GM12878 (cell line): ENCODE results near the gene CTNNBL1. TPM values are rescaled to one million over a fixed set of nuclear protein-coding genes. Genes with fewer than 3 reads are reported as not detected.

ENCODE experiments used
- ATAC-seq: fragments of 200-7000 bp; cut with Tn5 transposase; 3 replicates; pipeline ENCODE4 v1.9.1; 2020; ENCODE audit warnings: mild to moderate bottlenecking, moderate library complexity
- BruUV-seq: library from RNA; stranded (reverse); fragments of 400-500 nt; replicated peaks from 2 replicates; lab custom pipeline; 2021; lab: Mats Ljungman, UMichigan
- CTCF ChIA-PET: fragments of 300-600 bp; sonication (Branson Sonifier 250); formaldehyde crosslinking; extraction: SDS; loops from one replicate; lab custom pipeline; 2021; ENCODE audit warnings: inconsistent platforms; lab: Yijun Ruan, JAX
- POLR2A ChIA-PET: fragments of 350-600 bp; formaldehyde crosslinking; extraction: SDS; loops from one replicate; lab custom pipeline; 2021; ENCODE audit warnings: inconsistent platforms; lab: Charles Lee
- RAD21 ChIA-PET: fragments of 300-600 bp; sonication (Branson Sonifier 250); formaldehyde crosslinking; loops from one replicate; lab custom pipeline; 2023; ENCODE audit warnings: antibody characterized with exemption; ENCODE audit not compliant: unreplicated experiment; lab: Charles Lee
- SMC1A ChIA-PET: fragments of 300-600 bp; sonication (Branson Sonifier 250); formaldehyde crosslinking; loops from one replicate; lab custom pipeline; 2023; ENCODE audit not compliant: unreplicated experiment, uncharacterized antibody; lab: Charles Lee
- DNase-seq: peaks from one replicate; pipeline ENCODE4 v3.0.0-alpha.2; 2011; ENCODE audit warnings: low read depth, low spot score
- FAIRE-seq: peaks from 3 replicates; lab custom pipeline; 2011; peaks lifted over from hg19 to GRCh38; lab: Jason Lieb, UNC
- H2AFZ ChIP-seq: 2 replicates; pipeline ENCODE4 v1.6.0; 2011; ENCODE audit warnings: low read depth, low read length, control low read depth; ENCODE audit not compliant: control insufficient read depth
- H3K27ac ChIP-seq: 2 replicates; pipeline ENCODE4 v1.5.1; 2011; ENCODE audit warnings: control low read depth; ENCODE audit not compliant: control insufficient read depth, insufficient read depth
- H3K27me3 ChIP-seq, 2 experiments: replicated peaks in 1 of 2; 2 replicates each; pipeline versions ENCODE4 v1.6.0 to v1.6.1; 2011; ENCODE audit warnings: low read length in 1 of 2; ENCODE audit not compliant: control insufficient read depth in 2 of 2, insufficient read depth in 2 of 2
- H3K36me3 ChIP-seq, 2 experiments: 2 replicates each; pipeline ENCODE4 v1.5.1; 2011; ENCODE audit warnings: low read length in 1 of 2; ENCODE audit not compliant: control insufficient read depth in 2 of 2, insufficient read depth in 2 of 2
- H3K4me1 ChIP-seq: 2 replicates; pipeline ENCODE4 v1.6.1; 2011; ENCODE audit warnings: mild to moderate bottlenecking, low read length, moderate library complexity, mixed read lengths; ENCODE audit not compliant: control insufficient read depth, insufficient read depth
- H3K4me2 ChIP-seq: 2 replicates; pipeline ENCODE4 v1.6.0; 2011; ENCODE audit warnings: control low read depth; ENCODE audit not compliant: control insufficient read depth, insufficient read depth
- H3K4me3 ChIP-seq: fragments of 200-600 bp; sonication (generic); 2 replicates; pipeline ENCODE4 v1.5.1; 2016
- H3K79me2 ChIP-seq: 2 replicates; pipeline ENCODE4 v1.6.0; 2011; ENCODE audit warnings: low read length; ENCODE audit not compliant: control insufficient read depth, insufficient read depth
- H3K9ac ChIP-seq: 2 replicates; pipeline ENCODE4 v1.8.0; 2011; ENCODE audit warnings: low read length, control low read depth, mixed read lengths; ENCODE audit not compliant: control insufficient read depth, insufficient read depth
- H3K9me3 ChIP-seq: replicated peaks from 3 replicates; pipeline ENCODE4 v1.5.1; 2011; ENCODE audit warnings: mild to moderate bottlenecking, low read length; ENCODE audit not compliant: control insufficient read depth, insufficient read depth
- H4K20me1 ChIP-seq: 2 replicates; pipeline ENCODE4 v1.6.0; 2011; ENCODE audit not compliant: control insufficient read depth, insufficient read depth
- ETV6 ChIP-seq, 2 experiments: fragments of 450-650 bp in 1 of 2; IDR thresholded peaks in 1 of 2; conservative IDR thresholded peaks in 1 of 2; 2 replicates each; pipeline ENCODE4 v1.6.1; 2014; ENCODE audit warnings: antibody characterized with exemption in 1 of 2, borderline replicate concordance in 1 of 2, low read depth in 1 of 2, mild to moderate bottlenecking in 1 of 2, moderate library complexity in 1 of 2
- MYB ChIP-seq: fragments of 150-350 bp; IDR thresholded peaks from 2 replicates; pipeline ENCODE4 v1.6.1; 2014; ENCODE audit warnings: mild to moderate bottlenecking, low read depth, low read length, borderline replicate concordance
- PML ChIP-seq: IDR thresholded peaks from 2 replicates; pipeline ENCODE4 v1.6.1; 2012; ENCODE audit warnings: low read length, inconsistent platforms
- SMAD5 ChIP-seq: IDR thresholded peaks from 2 replicates; pipeline ENCODE4 v1.6.1; 2016; ENCODE audit warnings: antibody characterized with exemption, low read depth
- TCF3 ChIP-seq: IDR thresholded peaks from 2 replicates; pipeline ENCODE4 v1.6.1; 2012; ENCODE audit warnings: low read depth, mild to moderate bottlenecking, low read length, borderline replicate concordance; ENCODE audit not compliant: insufficient read depth
- YBX1 ChIP-seq: fragments of 450-650 bp; IDR thresholded peaks from 2 replicates; pipeline ENCODE4 v1.6.1; 2016; ENCODE audit warnings: antibody characterized with exemption
- ZNF592 ChIP-seq: fragments of 450-650 bp; IDR thresholded peaks from 2 replicates; pipeline ENCODE4 v1.6.1; 2017; ENCODE audit warnings: mild to moderate bottlenecking, moderate library complexity
- WGBS: methylation state at CpG from one replicate; pipeline ENCODE4 v1.1.6; 2016; ENCODE audit warnings: low lambda C conversion rate; ENCODE audit not compliant: insufficient replicate concordance, insufficient coverage; ENCODE audit errors: missing lambda C conversion rate; 5-methylcytosine and 5-hydroxymethylcytosine counted together
- in situ Hi-C: fragments of 300-500 bp; cut with MboI; formaldehyde crosslinking; loops from 9 replicates; pipeline ENCODE4 v1.14.3; 2018; ENCODE audit warnings: mixed read lengths
- intact Hi-C: fragments of 100-400 bp; cut with micrococcal nuclease; formaldehyde crosslinking; loops from one replicate; pipeline ENCODE4 v1.14.2; 2022; ENCODE audit not compliant: unreplicated experiment
- polyA plus RNA-seq, 11 experiments: library from polyadenylated mRNA; depleted of rRNA in 4 of 11; unstranded in 6 of 11; stranded (reverse) in 5 of 11; fragments of >200 nt; fragmentation: Nextera tagmentation in 4 of 11; fragmentation: Illumina TruSeq in 1 of 11; extraction: Ambion mirVana in 4 of 11; extraction: Trizol in 1 of 11; gene quantifications; 1 replicate in 1 of 11; 2 replicates in 10 of 11; pipeline versions ENCODE4 v1.2.1 to v1.2.3, GENCODE V29; 2011 to 2016; ENCODE audit warnings: inconsistent platforms in 2 of 11, missing spikeins in 2 of 11, low read depth in 1 of 11
- total RNA-seq, 4 experiments: library from RNA; depleted of rRNA in 3 of 4; stranded (reverse); fragments of >200 nt in 3 of 4; fragmentation: Illumina TruSeq in 1 of 4; extraction: Trizol in 1 of 4; gene quantifications; 2 replicates each; pipeline versions ENCODE4 v1.2.1 to v1.2.3, GENCODE V29; 2013 to 2021
- TF ChIP-seq, protein P1 (sequence below): IDR thresholded peaks from 2 replicates; pipeline ENCODE4 v1.6.1; 2011; ENCODE audit warnings: low read depth, low read length, improper control_type of control experiment, borderline replicate concordance

CTNNBL1 gene
- total and polyA plus RNA-seq, 10 of the 15 experiments (the other 5 are each of a cell fraction or from before 2014, with no cell fraction given) = 43.1 to 102 (median 67.8) TPM

DNA sequence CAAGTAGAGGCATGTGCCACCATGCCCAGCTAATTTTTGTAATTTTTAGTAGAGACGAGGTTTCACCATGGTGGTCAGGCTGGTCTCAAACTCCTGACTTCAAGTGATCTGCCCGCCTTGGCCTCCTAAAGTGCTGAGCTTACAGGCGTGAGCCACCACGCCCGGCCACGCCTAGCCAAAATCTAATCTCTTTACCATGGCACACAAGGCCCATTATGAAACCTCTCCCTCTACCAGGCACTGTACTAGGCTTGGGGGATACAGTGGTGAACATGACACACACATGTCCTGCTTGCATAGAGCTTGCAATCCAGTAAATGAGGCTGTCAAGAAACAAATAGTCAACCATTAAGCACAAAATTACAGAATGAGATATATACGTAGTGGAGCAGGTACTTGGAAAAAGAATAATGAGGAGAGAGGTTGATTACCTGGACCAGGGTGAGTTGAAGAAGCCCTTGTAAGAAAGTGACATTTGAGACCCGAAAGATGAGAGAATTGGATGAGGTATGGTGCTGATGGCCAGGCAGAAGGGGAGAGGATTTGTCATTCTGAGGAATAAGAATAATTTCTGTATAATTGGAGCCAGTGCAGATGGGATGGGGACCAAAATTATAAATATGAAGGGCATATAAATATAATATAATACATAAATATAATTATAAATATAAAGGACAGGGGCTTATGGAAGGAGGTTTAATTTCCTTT, 1.2 kb upstream of the CTNNBL1 start (continued):
- TF ChIP-seq SMAD5 (no peak), ZNF592 (no peak)

DNA sequence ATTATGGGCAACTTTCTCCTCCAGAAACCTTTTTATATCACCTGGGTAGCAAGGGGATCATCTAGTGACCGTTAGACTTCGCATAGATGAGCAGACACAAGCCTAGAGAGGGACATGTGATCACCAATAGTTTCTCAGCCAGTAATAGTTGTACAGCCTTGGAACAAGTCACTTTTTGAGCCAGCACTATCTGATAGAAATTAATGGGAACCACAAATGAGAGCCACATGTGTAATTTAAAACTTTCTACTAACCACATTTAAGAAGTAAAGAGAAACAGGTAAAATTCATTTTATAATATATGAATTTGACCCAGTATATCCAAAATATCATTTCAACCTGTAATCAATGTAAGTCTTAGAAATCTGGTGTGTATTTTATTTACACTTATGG, 592 bp upstream of the CTNNBL1 start:
- Histone ChIP-seq H3K4me2 (peak overlapping the region; percentile 36; the same call in 1 of the 2 replicates), H4K20me1 (no peaks in the 10 kb centered on the region), H3K9ac (peak overlapping the region; percentile 28; the same call in 1 of the 2 replicates), H3K79me2 (peaks cover 31% of the 10 kb centered on the region), H3K36me3 (no peaks in the 10 kb centered on the region), H3K4me3 (peak overlapping the region; percentile 60; the same call in 1 of the 2 replicates), H2AFZ (peak overlapping the region; percentile 87), H3K4me1 (peaks cover 14% of the 10 kb centered on the region), H3K27ac (no peak overlapping the region), H3K27me3 (no peaks in the 10 kb centered on the region), H3K9me3 (no peaks in the 10 kb centered on the region; the same call in 2 of the 3 replicates)
- TF ChIP-seq ETV6 (conservative IDR thresholded peaks at IDR 0.05 in 1 of 2, IDR thresholded peaks at IDR 0.05 in 1 of 2; ENCODE audit: borderline replicate concordance in 1 of 2, low read depth in 1 of 2) = no peak
- no peak for TF ChIP-seq MYB
- no peak for TF ChIP-seq TCF3
- TF ChIP-seq YBX1 = no peak
- TF ChIP-seq, protein P1, sequence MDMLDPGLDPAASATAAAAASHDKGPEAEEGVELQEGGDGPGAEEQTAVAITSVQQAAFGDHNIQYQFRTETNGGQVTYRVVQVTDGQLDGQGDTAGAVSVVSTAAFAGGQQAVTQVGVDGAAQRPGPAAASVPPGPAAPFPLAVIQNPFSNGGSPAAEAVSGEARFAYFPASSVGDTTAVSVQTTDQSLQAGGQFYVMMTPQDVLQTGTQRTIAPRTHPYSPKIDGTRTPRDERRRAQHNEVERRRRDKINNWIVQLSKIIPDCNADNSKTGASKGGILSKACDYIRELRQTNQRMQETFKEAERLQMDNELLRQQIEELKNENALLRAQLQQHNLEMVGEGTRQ = no peak
- TF ChIP-seq PML = no peak
- no peak for FAIRE-seq
- SMC1A ChIA-PET = no interaction called here
- CTCF ChIA-PET = no interaction called here
- BruUV-seq = no TSS peak
- RAD21 ChIA-PET = no interaction called here
- no peak for DNase-seq
- in situ Hi-C loops = no loop called here
- POLR2A ChIA-PET = no interaction called here
- WGBS = 100% methylated on average over 2 of the region's 2 CpGs
- no peak for ATAC-seq
- intact Hi-C loops = no loop called here
